GM12878 (cell line): Measurements from ENCODE around the gene SHANK1.

Experiments used
- BHLHE40 ChIP-seq, 2 experiments: fragments of 450-650 bp in 1 of 2; IDR thresholded peaks; 2 replicates each; pipeline ENCODE4 v1.6.1; 2011 to 2017; ENCODE audit warnings: low read depth in 2 of 2, borderline replicate concordance in 1 of 2, improper control_type of control experiment in 1 of 2, low read length in 1 of 2, mild to moderate bottlenecking in 1 of 2
- GABPA ChIP-seq: IDR thresholded peaks from 2 replicates; pipeline ENCODE4 v1.6.1; 2014; ENCODE audit warnings: antibody characterized with exemption, low read depth, mild to moderate bottlenecking, inconsistent platforms
- JUNB ChIP-seq: IDR thresholded peaks from 2 replicates; pipeline ENCODE4 v1.6.1; 2016; ENCODE audit warnings: antibody characterized with exemption, mild to moderate bottlenecking
- POLR2A ChIP-seq: IDR thresholded peaks from 2 replicates; pipeline ENCODE4 v1.6.1; 2011; ENCODE audit warnings: low read depth, mild to moderate bottlenecking, low read length
- RFX5 ChIP-seq: IDR thresholded peaks from 2 replicates; pipeline ENCODE4 v1.6.1; 2011; ENCODE audit warnings: low read depth, low read length, improper control_type of control experiment
- SUZ12 ChIP-seq: fragments of 200-600 bp; sonication (generic); IDR thresholded peaks from one replicate; pipeline ENCODE4 v1.6.1; 2018; ENCODE audit warnings: antibody characterized with exemption, mild to moderate bottlenecking; ENCODE audit not compliant: unreplicated experiment
- TCF12 ChIP-seq: IDR thresholded peaks from 2 replicates; pipeline ENCODE4 v1.6.1; 2011; ENCODE audit warnings: low read depth, mild to moderate bottlenecking, low read length
- ZNF384 ChIP-seq: IDR thresholded peaks from 2 replicates; pipeline ENCODE4 v1.6.1; 2012; ENCODE audit warnings: low read depth, mild to moderate bottlenecking, low read length, improper control_type of control experiment, borderline replicate concordance
- ZSCAN29 ChIP-seq: fragments of 450-650 bp; IDR thresholded peaks from 2 replicates; pipeline ENCODE4 v1.6.1; 2017; ENCODE audit warnings: mild to moderate bottlenecking, moderate library complexity
- TF ChIP-seq, protein P1 (sequence below), 3 experiments: IDR thresholded peaks in 2 of 3; conservative IDR thresholded peaks in 1 of 3; 2 replicates each; pipeline ENCODE4 v1.5.1; 2011; ENCODE audit warnings: low read depth in 3 of 3, low read length in 3 of 3, mild to moderate bottlenecking in 3 of 3, control low read depth in 2 of 3, moderate library complexity in 2 of 3, inconsistent platforms in 1 of 3, mixed read lengths in 1 of 3; ENCODE audit not compliant: control insufficient read depth in 2 of 3, insufficient read depth in 1 of 3; ENCODE audit errors: extremely low read depth in 1 of 3
- TF ChIP-seq, protein P2 (sequence below): fragments of 150-350 bp; IDR thresholded peaks from 2 replicates; pipeline ENCODE4 v1.6.1; 2016; ENCODE audit warnings: low read depth, low read length

DNA sequence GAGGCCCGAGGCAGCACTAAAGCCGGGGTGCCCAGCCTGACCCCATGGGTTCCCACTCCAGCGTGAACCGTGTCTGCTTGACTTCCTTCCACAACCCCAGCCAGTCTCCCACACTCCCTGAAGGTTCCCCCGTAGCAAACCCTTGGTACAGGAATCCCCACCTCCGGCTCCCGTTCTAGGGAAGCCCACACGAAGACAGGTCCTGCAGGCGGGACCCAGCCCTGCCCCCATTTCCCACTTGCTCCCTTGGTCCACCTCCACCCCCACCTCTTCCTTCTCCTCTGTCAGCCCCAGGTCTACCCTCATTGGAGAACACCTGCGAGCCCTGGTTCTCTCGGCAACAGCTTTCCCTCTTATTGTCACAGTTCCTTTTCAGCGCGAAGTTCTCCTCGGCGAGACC, 46.5 kb downstream of the SHANK1 start:
- TF ChIP-seq, protein P1, sequence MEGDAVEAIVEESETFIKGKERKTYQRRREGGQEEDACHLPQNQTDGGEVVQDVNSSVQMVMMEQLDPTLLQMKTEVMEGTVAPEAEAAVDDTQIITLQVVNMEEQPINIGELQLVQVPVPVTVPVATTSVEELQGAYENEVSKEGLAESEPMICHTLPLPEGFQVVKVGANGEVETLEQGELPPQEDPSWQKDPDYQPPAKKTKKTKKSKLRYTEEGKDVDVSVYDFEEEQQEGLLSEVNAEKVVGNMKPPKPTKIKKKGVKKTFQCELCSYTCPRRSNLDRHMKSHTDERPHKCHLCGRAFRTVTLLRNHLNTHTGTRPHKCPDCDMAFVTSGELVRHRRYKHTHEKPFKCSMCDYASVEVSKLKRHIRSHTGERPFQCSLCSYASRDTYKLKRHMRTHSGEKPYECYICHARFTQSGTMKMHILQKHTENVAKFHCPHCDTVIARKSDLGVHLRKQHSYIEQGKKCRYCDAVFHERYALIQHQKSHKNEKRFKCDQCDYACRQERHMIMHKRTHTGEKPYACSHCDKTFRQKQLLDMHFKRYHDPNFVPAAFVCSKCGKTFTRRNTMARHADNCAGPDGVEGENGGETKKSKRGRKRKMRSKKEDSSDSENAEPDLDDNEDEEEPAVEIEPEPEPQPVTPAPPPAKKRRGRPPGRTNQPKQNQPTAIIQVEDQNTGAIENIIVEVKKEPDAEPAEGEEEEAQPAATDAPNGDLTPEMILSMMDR (IDR thresholded peaks at IDR 0.05 in 2 of 3, conservative IDR thresholded peaks at IDR 0.05 in 1 of 3; ENCODE audit: control insufficient read depth in 2 of 3, extremely low read depth in 1 of 3, insufficient read depth in 1 of 3, low read depth in 3 of 3, low read length in 3 of 3): no peak
- TF ChIP-seq RFX5 (no peak), ZNF384 (no peak), TCF12 (no peak), POLR2A (no peak), SUZ12 (no peak), BHLHE40 (IDR thresholded peaks at IDR 0.05; ENCODE audit: borderline replicate concordance in 1 of 2, low read depth in 2 of 2, low read length in 1 of 2) (no peak), GABPA (no peak), JUNB (no peak), ZSCAN29 (no peak)
- TF ChIP-seq, protein P2, sequence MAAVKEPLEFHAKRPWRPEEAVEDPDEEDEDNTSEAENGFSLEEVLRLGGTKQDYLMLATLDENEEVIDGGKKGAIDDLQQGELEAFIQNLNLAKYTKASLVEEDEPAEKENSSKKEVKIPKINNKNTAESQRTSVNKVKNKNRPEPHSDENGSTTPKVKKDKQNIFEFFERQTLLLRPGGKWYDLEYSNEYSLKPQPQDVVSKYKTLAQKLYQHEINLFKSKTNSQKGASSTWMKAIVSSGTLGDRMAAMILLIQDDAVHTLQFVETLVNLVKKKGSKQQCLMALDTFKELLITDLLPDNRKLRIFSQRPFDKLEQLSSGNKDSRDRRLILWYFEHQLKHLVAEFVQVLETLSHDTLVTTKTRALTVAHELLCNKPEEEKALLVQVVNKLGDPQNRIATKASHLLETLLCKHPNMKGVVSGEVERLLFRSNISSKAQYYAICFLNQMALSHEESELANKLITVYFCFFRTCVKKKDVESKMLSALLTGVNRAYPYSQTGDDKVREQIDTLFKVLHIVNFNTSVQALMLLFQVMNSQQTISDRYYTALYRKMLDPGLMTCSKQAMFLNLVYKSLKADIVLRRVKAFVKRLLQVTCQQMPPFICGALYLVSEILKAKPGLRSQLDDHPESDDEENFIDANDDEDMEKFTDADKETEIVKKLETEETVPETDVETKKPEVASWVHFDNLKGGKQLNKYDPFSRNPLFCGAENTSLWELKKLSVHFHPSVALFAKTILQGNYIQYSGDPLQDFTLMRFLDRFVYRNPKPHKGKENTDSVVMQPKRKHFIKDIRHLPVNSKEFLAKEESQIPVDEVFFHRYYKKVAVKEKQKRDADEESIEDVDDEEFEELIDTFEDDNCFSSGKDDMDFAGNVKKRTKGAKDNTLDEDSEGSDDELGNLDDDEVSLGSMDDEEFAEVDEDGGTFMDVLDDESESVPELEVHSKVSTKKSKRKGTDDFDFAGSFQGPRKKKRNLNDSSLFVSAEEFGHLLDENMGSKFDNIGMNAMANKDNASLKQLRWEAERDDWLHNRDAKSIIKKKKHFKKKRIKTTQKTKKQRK: no peak
